Activated CD8-positive, alpha-beta memory T cell treated with anti-CD3 and anti-CD28 coated beads for 1 hour (primary cell): ENCODE data around the gene DMD.

Experiments
- DNase-seq, 2 donors: peaks; one replicate each; pipeline ENCODE4 v3.0.0-alpha.2; 2020; ENCODE audit warnings: low read depth in 1 of 2; ENCODE audit errors: extremely low read depth in 1 of 2

The DMD gene

DNA sequence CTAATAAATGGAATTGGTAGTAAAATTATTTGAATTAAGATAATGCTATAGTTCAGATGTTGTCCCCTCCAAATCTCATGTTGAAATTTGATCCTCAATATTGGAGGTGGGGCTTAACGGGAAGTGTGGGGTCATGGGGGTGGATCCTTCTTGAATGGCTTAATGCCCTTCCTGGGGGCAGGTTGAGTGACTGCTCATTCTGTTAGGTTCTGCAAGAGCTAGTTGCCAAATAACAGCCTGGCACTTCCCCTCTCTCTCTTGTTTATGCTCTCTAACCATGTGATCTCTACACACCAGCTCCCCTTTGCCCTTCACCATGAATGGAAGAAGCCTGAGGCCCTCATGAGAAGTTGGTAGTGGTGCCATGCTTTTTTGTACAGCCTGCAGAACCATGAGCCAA, 1414.7 kb downstream of the DMD start:
- no peak for DNase-seq

DNA sequence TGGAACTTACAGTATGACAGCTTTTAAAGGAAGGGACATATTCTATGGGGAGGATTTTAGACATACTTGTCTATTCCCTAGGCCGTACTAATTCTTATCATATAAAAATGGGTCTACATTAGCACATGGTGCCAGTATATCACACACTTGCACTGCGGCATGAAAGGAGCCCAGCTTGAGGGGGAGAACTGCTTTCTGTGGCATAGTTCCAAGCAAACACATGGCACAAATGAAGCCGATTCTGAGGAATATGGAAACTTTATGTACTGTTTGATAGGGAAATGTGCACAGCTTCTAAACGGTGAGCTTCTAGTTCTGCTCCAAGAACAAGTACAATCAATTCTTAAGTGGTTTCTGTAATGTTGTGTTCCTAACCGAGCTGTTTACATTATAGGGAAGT, 1463.9 kb downstream of the DMD start:
- DNase-seq, result no peak

DNA sequence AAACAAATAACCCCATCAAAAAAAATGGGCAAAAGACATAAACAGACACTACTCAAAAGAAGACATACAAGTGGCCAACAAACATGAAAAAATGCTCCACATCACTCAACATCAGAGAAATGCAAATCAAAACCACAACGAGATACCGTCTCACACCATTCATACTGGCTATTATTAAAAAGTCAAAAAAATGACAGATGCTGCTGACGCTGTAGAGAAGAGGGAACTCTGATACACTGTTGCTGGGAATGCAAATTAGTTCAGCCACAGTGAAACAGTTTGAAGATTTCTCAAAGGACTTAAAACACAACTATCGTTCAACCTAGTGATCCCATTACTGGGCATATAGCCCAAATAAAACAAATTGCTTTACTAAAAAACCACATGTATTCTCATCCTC, 1468.3 kb downstream of the DMD start:
- no peak for DNase-seq

DNA sequence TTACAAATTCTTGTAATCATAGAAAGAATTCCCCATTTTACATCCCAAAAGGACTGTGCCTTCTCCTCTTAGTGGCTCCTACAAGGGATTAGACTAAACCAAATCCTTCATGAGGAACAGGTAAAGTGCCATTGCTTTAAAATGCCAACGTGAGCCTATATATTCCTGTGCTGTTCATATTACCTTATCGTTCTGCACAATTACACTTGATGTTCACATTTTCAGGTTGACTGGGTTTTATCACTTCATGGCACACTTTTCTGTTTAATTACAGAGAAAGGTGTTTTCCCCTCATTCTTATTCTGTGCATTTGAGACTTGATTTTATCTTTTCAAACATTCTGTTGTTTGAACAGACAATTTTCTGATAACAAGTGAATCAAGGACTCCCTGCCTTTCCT, 1493.9 kb downstream of the DMD start:
- DNase-seq, result no peak

DNA sequence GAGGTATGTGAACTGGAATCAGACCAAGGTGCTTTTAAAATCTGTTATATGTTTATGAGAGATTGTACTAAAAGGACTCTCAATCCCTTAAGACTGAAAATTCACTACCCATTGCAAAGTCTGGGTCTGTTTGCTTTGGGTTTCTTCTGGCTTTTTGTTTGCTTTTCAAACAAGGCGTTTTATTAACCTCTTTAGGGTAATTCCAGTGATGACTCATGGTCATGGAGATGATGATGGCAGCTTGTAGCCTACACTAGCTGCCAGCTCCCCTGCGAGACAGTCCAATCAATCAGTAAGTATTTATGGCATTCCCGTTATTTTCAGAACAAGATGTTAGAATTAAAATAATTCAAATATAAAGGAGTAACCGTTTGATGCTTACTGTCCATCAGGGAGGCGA, 1495.7 kb downstream of the DMD start:
- no peak for DNase-seq

DNA sequence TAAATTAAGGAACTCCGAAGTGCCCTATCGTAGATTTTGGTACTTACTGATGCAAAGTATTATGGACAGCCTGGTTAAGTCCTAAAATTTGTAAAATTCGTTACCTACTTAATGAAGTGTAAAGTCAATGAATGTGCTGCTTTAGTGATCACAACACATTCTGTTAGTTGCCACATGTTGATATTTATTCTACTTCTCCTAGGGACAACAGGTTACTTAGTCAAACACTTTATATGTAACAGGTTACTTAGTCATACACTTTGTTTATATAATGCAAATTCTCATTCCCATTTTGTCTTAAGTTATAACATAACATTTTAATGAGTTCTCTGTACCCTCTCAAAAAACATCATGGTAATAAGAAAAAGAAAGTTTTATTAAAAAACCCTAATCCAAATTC, 1496.6 kb downstream of the DMD start:
- DNase-seq, result no peak

DNA sequence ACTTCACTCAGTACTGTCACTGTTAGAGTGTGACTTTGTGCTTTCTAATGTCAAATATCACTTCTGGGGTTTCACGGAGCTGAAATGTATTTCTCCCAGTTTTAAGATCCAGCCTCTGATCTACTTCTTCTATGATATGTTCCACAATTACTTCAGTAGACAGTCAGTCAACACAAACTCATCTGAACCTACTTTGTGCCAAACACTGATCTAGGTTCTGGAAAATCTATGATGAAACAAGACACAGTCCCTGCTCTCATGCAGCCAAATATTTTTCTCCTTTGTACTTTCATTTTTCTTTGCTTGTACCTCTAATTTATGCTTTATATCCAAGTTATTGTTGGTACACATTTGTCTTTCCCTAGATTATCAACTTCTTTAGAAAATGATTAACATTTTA, 1498.2 kb downstream of the DMD start:
- no peak for DNase-seq

DNA sequence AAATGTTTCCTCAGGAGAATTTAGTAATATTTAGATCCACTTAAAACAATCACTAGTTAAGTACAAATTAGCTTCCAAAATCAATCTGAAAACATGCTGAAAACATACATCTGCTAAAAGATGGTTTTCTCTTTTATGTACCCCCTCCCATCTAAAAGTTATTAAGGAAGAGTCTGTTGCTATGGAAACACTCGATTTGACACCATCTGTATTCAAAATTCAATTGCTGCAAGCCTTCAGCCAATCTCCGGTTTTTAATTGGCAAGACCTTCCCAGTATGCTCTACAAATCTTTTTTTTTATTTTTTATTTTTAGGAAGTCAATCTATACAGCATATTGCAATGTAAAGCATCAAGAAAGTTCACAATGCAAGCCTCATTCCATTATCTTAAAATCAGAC, 1500.2 kb downstream of the DMD start:
- DNase-seq, result no peak

DNA sequence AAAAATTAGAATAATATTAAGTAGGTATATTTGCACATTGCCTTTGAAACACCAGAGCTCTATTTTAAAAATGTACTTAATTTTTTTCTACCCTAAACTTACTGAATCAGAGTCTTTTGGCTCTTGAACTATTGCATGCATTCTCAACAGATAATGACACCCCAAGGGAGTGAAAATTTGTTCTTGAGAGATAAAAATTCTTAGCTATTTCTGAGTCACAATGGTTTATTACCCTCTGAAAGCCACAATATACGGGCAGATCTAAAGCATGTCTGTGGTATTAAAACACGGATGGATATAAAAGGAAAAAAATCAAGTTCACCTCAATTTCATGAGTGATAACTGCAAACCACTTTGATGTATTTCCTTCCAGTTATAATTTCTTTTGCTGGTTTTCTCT, 1503.2 kb downstream of the DMD start:
- no peak for DNase-seq

DNA sequence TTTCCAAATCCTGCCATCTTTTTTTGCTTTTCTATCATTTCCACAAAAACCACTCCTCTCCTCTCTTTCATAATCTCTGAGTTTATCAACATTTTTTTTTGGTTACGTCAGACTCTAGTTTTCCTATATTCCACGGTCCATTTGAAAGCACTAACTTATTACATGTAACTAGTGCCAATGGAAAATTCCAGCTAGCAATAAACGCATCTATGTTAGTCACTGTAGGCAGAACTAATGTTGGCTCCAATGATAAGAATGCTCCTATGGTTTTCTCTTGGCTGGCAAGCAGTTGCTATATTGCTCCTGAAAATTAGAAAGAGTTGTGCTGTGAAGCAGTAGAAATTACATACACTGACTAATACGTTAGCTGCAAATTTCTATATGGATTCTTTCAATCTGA, 1504.9 kb downstream of the DMD start:
- no peak for DNase-seq

DNA sequence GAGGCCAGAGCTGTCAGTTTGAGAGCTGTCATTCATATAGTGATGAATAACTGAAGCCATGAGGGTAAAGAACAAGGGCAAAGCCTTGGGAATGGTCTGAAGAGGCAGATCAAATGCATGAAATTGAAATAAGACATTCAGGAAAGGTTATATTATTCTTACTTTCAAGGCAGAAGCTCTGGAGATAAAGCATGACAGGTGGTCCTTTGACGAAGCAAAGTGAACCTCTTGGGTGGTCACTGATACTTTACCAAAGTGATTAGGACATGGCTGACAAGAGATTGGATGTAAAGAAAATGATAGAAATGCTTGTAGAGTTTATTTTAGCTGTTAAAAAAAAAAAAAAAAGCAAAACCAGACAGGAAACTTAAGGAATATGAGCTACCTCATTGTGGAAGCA, 1505.5 kb downstream of the DMD start:
- DNase-seq, result no peak

DNA sequence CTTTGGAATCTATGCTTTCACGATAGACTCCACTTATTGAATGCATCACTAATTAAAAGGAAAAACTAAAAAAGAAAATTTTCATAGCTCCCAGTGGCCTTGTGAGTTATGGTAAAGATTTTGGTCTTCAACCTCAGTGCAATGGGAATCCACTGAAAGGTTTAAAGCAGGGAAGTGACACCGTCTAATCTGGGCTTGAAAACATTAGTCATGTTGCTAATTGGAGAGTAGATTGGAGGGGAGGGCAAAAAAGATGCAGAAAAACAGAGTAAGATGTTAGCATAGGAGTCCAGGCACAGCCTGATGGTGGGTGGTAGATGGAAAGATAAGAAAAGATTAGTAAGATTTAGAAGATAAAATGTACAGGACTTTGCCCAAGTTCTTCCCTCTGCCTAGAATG, 1506.4 kb downstream of the DMD start:
- DNase-seq, result no peak

DNA sequence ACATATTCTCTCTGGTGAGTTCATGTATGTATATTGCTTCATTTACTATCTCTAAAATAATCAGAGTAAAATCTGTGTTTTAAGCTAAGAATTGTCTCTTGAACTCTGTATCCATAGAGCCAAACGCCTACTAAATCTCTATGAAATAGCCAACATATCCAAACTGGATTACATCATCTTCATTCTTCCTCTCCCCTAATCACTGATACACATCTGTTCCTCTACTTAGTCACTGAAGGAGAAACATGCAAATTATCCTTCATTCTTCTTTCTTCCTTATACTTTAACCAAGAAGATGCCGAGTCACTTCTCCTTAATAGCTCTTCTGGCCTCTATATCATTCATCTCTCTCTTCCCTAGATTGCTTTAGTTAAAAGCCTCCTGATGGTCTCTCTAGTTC, 1509.1 kb downstream of the DMD start:
- no peak for DNase-seq

DNA sequence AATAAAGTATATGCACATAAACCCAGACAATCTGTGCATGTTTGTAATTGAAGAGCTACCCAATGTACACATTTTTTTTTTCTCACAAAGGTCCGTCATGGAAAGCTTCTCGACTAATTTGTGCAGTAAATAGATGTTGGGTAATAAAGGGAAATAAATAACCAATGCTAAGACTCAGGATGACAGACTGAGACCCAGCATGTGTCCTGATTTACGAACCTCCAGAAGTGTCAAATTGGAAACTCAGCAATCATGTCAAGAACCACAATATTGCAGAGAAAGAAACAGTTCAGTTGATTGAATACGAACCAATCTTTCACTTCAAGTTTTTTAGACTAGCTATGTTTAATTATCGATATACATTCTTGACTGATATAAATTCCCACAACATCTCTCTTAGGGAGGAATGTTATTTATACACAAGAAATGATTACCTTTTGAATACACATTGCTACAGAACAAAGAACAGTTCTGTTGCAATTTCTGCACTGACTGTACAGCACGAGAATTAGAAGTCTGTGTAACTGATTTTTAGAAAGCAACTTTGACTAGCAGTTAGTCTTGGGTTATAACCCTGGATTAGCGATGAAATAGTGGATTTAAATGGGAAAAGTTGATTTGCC, 1513.9 kb downstream of the DMD start:
- no peak for DNase-seq

DNA sequence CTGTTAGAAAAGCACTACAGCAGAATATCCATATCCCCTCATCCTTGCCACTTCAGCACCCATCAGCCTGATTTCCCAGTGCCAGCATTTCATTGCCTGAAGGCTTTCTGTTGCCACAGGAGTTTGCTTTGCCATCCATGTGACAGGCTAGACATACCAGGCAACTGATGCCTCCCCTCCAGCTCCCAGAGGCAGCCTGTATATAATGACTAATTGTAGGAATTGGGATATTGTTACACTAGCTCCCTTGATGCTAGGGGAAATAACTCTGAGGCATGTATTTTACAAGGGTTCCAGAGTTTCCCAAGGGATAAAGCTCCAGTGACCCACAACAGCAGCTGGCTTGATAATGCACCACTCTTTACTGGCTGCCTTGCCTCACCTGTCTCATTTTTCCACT, 1531.5 kb downstream of the DMD start:
- DNase-seq, result no peak

DNA sequence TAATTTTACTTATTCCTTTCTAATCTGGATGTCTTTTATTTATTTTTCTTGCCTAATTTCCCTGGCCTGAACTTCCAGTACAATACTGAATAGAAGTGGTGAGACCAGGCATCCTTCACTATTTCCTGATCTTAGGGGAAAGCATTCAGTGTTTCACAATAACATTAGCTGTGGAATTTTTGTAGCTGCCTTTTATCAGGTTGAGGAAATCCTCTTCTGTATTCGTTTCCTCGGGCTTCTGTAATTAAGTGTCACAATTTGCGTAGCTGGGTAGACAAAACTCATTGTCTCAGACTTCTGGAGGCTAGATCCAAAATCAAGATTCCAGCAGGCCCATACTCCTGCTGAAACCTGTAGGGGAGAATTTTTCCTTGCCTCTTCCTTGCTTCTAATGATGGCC, 1541.1 kb downstream of the DMD start:
- DNase-seq, result no peak

DNA sequence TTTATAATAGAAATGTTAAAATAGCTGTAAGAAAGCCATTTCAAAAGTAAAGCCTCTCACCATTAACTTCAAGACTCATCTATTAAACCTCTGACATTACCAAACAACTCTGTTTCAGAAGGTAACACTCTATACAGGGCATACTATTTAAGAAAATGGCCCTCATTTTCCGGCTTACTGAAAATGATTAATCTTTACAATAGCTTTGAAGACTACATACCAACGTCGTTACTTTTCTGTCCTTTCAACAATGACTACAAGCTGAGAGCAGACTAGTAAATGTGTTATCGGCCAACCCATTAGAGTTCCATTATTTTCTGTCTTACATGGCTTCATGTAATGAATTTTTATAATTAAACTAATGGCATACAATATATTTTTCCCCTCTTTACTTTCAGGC, 1545.9 kb downstream of the DMD start:
- no peak for DNase-seq

DNA sequence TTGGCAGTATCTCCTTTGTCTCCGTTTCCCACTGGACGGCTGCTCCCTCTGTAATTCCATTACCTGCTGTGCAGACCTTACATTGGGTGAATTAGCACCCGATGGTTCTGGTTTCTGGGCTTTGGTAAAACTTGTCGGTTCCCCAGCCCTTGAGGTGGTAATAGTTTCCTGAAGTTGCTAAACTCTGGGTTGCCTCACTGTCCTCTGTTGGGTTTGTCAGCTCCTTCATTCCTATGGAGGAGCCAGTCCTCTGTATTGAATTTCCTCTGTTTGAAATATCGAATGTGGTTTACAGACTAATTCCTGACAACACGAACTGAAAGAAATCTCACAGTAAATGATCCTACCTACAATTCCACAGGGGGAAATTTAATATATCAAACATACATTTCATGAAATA, 1548.2 kb downstream of the DMD start:
- no peak for DNase-seq

DNA sequence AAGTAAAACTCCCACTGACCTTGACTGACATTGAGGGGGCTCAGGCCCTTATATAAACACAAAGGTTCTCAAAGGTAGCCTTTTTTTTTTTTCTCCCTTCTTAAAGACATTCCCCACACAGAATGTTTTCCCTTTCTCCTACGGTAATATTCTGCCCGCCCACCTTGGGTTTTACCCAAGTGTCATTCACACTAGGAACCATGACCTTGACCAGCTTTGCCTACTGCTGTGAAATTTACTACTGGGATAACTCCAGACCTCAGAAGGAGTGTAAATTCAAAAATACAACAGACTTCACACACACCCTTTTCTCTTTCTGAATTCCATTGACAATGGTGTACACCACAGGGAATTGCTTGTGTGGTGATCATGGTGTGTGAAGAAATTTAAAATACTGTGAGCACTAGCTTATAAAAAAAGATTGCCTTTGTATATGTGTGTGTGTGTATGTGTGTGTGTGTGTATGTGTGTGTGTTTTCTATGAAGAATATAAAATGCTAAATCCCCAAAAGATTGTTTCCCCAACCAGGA, 1550.0 kb downstream of the DMD start:
- no peak for DNase-seq

DNA sequence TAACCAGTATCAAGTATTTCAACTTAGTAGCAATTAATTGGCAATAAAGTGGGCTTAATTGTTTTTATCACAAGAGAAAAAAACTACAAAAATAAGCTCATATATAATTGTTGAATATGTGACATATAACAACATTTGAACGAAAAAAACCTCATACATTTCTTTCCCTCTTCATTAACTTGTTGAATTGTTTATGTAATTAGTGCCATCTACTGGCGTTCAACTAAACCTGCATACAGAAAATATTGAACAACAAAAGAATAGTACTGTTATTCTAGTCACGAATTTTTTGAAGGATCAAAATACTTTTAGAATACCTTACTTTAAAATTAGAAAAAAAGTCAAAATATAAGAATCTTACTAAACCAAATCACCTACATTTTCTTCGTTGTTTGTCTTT, 1553.0 kb downstream of the DMD start:
- DNase-seq, result no peak

DNA sequence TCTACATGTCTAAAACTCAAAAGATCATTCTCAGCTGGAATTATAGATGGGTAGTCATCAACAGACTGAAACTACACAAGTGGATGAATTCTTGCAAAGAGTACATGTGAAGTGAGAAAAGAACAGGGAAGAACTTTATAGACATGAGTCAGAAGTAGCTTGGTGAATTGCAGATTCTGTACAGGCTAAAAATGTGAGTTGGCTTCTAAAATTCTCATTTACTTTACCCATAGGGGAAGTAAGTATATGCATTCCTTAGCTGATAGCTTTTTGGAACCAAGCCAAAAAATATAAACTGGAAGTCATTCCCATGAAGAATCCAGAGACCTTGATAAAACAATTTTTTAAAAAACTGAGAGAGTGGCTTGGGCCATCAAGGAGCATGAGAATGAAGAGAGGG, 1555.3 kb downstream of the DMD start:
- no peak for DNase-seq

DNA sequence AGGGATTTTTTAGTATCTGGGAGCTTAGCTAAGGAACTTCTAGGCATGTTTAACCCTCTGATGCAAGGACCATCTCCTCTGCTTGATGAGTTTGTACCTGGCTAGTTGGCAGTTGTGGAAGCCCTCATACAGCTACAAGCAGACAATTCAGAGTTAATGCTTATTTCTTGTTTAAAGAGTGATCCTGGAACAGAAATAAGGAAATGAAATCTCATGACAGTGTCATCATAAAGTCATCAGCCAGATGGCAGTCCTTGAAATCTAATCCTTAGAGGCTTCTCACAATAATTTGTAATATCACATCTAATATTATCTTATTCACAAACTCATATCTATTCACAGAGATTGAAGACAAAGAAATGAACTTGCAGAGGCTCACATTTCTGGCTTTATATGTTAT, 1557.9 kb downstream of the DMD start:
- no peak for DNase-seq

DNA sequence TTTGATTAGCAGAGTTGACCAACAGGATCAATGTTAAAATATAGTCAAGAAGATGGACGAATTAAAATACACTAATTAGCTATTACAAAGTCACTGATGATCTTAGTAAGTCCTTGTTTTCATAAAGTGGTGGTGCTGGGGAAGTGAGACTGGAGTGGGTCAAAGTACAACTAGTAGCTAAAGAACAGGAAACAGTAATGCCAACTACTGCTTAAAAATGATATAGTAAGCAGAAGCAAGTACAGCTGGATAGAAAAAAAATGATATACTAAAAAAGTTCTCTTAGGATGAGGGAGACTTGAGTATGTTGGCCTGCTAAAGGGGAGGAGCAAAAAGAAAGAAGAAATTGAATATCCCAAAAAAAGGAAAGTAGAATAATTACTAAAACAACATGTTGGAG, 1558.7 kb downstream of the DMD start:
- no peak for DNase-seq
